H1 (cell line): ENCODE data around the gene TBC1D10A. TPM values are rescaled to one million over a fixed set of nuclear protein-coding genes. Genes with fewer than 3 reads are reported as not detected.

Source experiments
- CTCF ChIA-PET: fragments of 300-600 bp; sonication (Branson Sonifier 250); formaldehyde crosslinking; loops from one replicate; lab custom pipeline; 2021; ENCODE audit not compliant: partially characterized antibody; lab: Charles Lee
- POLR2A ChIA-PET: fragments of 300-600 bp; sonication (Branson Sonifier 250); formaldehyde crosslinking; loops from one replicate; lab custom pipeline; 2021; ENCODE audit warnings: inconsistent platforms; ENCODE audit not compliant: partially characterized antibody; lab: Charles Lee
- DNase-seq, 2 experiments: peaks; one replicate each; pipeline versions ENCODE4 v3.0.0 to v3.0.0-alpha.2; 2010 to 2022; ENCODE audit warnings: low spot score in 2 of 2, low read depth in 1 of 2, mixed read lengths in 1 of 2
- FAIRE-seq: peaks from 2 replicates; lab custom pipeline; 2011; peaks lifted over from hg19 to GRCh38; lab: Jason Lieb, UNC
- H2AFZ ChIP-seq: 2 replicates; pipeline ENCODE4 v1.8.1; 2012; ENCODE audit warnings: low read length, inconsistent platforms
- H2AK5ac ChIP-seq: 2 replicates; pipeline ENCODE4 v1.6.1; 2013; ENCODE audit warnings: low read depth, low read length
- H2BK120ac ChIP-seq: replicated peaks from 2 replicates; pipeline ENCODE3; 2013; ENCODE audit warnings: low read depth, low read length, inconsistent platforms
- H2BK12ac ChIP-seq: 2 replicates; pipeline ENCODE4 v1.6.1; 2013; ENCODE audit warnings: low read depth, low read length
- H2BK15ac ChIP-seq: 2 replicates; pipeline ENCODE4 v1.6.1; 2013; ENCODE audit warnings: low read length
- H2BK20ac ChIP-seq: 2 replicates; pipeline ENCODE4 v1.6.1; 2013; ENCODE audit warnings: low read length
- H2BK5ac ChIP-seq: 2 replicates; pipeline ENCODE4 v1.6.1; 2013; ENCODE audit warnings: low read depth, low read length
- H3K14ac ChIP-seq: 2 replicates; pipeline ENCODE4 v1.6.1; 2013; ENCODE audit warnings: inconsistent platforms; ENCODE audit not compliant: insufficient read length
- H3K18ac ChIP-seq: 2 replicates; pipeline ENCODE4 v1.6.1; 2013; ENCODE audit warnings: low read length; ENCODE audit errors: extremely low read depth
- H3K23ac ChIP-seq: 2 replicates; pipeline ENCODE4 v1.6.1; 2013; ENCODE audit warnings: inconsistent platforms; ENCODE audit not compliant: insufficient read length
- H3K23me2 ChIP-seq: 2 replicates; pipeline ENCODE4 v1.6.1; 2013; ENCODE audit warnings: low read depth, low read length
- H3K27ac ChIP-seq: 2 replicates; pipeline ENCODE4 v1.6.1; 2011; ENCODE audit warnings: low read depth, low read length, inconsistent platforms
- H3K27me3 ChIP-seq, 4 experiments: replicated peaks in 1 of 4; 1 replicate in 1 of 4; 2 replicates in 3 of 4; pipeline versions ENCODE4 v1.6.1 to v1.8.1; 2011 to 2013; ENCODE audit warnings: low read length in 3 of 4, mild to moderate bottlenecking in 3 of 4, inconsistent platforms in 2 of 4, mixed read lengths in 2 of 4, moderate library complexity in 1 of 4; ENCODE audit not compliant: control insufficient read depth in 3 of 4, insufficient read depth in 3 of 4; ENCODE audit errors: extremely low read depth in 1 of 4
- H3K36me3 ChIP-seq, 4 experiments: 2 replicates each; pipeline versions ENCODE4 v1.6.1 to v1.8.1; 2011 to 2013; ENCODE audit warnings: mild to moderate bottlenecking in 4 of 4, low read length in 3 of 4, moderate library complexity in 2 of 4, control low read depth in 1 of 4, inconsistent platforms in 1 of 4; ENCODE audit not compliant: insufficient read depth in 4 of 4, control insufficient read depth in 2 of 4
- H3K4ac ChIP-seq: replicated peaks from 2 replicates; pipeline ENCODE3; 2013; ENCODE audit warnings: low read length, low read depth, mixed read lengths, inconsistent platforms; ENCODE audit not compliant: insufficient read length
- H3K4me1 ChIP-seq, 4 experiments: replicated peaks in 1 of 4; 1 replicate in 1 of 4; 2 replicates in 3 of 4; pipeline versions ENCODE4 v1.6.1 to v1.8.1; 2011 to 2013; ENCODE audit warnings: low read length in 3 of 4, inconsistent platforms in 2 of 4, mixed read lengths in 1 of 4; ENCODE audit not compliant: insufficient read depth in 4 of 4, control insufficient read depth in 3 of 4
- H3K4me2 ChIP-seq, 2 experiments: 2 replicates each; pipeline versions ENCODE4 v1.6.1 to v1.8.1; 2011 to 2013; ENCODE audit warnings: low read depth in 2 of 2, low read length in 2 of 2, control low read depth in 1 of 2, inconsistent platforms in 1 of 2, mild to moderate bottlenecking in 1 of 2; ENCODE audit not compliant: insufficient read depth in 1 of 2
- H3K4me3 ChIP-seq, 4 experiments: fragments of 200-600, 300-600 bp in 1 of 4; sonication (generic), shearing (Covaris generic), sonication (Bioruptor Twin) in 1 of 4; 2 replicates each; pipeline versions ENCODE4 v1.5.1 to v1.8.1; 2011 to 2016; ENCODE audit warnings: low read length in 4 of 4, low read depth in 3 of 4, control low read depth in 2 of 4, inconsistent platforms in 2 of 4, mild to moderate bottlenecking in 2 of 4, mixed read lengths in 1 of 4, moderate library complexity in 1 of 4; ENCODE audit not compliant: insufficient read depth in 2 of 4; ENCODE audit errors: extremely low read depth in 1 of 4
- H3K56ac ChIP-seq: replicated peaks from 2 replicates; pipeline ENCODE3; 2013; ENCODE audit warnings: low read depth, mild to moderate bottlenecking, mixed read lengths, low read length, inconsistent platforms; ENCODE audit not compliant: insufficient read length
- H3K79me1 ChIP-seq: 2 replicates; pipeline ENCODE4 v1.6.1; 2013; ENCODE audit warnings: low read depth, low read length, control low read depth
- H3K79me2 ChIP-seq, 2 experiments: 2 replicates each; pipeline versions ENCODE4 v1.6.1 to v1.8.1; 2012 to 2013; ENCODE audit warnings: low read length in 2 of 2, mild to moderate bottlenecking in 2 of 2, inconsistent platforms in 1 of 2; ENCODE audit not compliant: insufficient read depth in 2 of 2, control insufficient read depth in 1 of 2
- H3K9ac ChIP-seq, 4 experiments: replicated peaks in 1 of 4; 1 replicate in 1 of 4; 2 replicates in 3 of 4; pipeline versions ENCODE4 v1.6.1 to v1.8.1; 2011 to 2013; ENCODE audit warnings: low read depth in 3 of 4, low read length in 3 of 4, control low read depth in 2 of 4, mild to moderate bottlenecking in 2 of 4, moderate library complexity in 2 of 4, inconsistent platforms in 1 of 4; ENCODE audit errors: extremely low read depth in 1 of 4
- H3K9me3 ChIP-seq, 2 experiments: 2 replicates each; pipeline versions ENCODE4 v1.6.1 to v1.8.1; 2012 to 2013; ENCODE audit warnings: mild to moderate bottlenecking in 2 of 2, moderate library complexity in 2 of 2, control low read depth in 1 of 2, inconsistent platforms in 1 of 2, low read depth in 1 of 2, low read length in 1 of 2, mixed read lengths in 1 of 2; ENCODE audit not compliant: insufficient read depth in 2 of 2
- H4K20me1 ChIP-seq, 2 experiments: replicated peaks in 1 of 2; 2 replicates each; pipeline versions ENCODE3 to v1.8.1; 2011 to 2013; ENCODE audit warnings: inconsistent platforms in 2 of 2, low read length in 2 of 2, mild to moderate bottlenecking in 1 of 2; ENCODE audit not compliant: insufficient read depth in 2 of 2, control insufficient read depth in 1 of 2
- H4K5ac ChIP-seq: 2 replicates; pipeline ENCODE4 v1.6.1; 2013; ENCODE audit warnings: low read length, low read depth, mixed read lengths, inconsistent platforms; ENCODE audit not compliant: insufficient read length
- H4K8ac ChIP-seq: 2 replicates; pipeline ENCODE4 v1.8.0; 2013; ENCODE audit warnings: mild to moderate bottlenecking, moderate library complexity, low read length, inconsistent platforms; ENCODE audit not compliant: insufficient read depth; ENCODE audit errors: extremely low read depth
- H4K91ac ChIP-seq: replicated peaks from 2 replicates; pipeline ENCODE3; 2013; ENCODE audit warnings: low read length, mixed read lengths, inconsistent platforms; ENCODE audit not compliant: insufficient read length
- CBX8 ChIP-seq: fragments of 300-800, 300-1000 bp; sonication (generic); IDR thresholded peaks from 2 replicates; pipeline ENCODE4 v1.7.1; 2016; ENCODE audit warnings: low read depth, low read length, borderline replicate concordance
- CHD1 ChIP-seq: IDR thresholded peaks from 2 replicates; pipeline ENCODE4 v1.6.1; 2012; ENCODE audit warnings: low read depth, low read length, improper control_type of control experiment
- FOSL1 ChIP-seq: IDR thresholded peaks from 2 replicates; pipeline ENCODE4 v1.6.1; 2011; ENCODE audit warnings: mild to moderate bottlenecking, low read depth, low read length, moderate library complexity; ENCODE audit not compliant: insufficient read depth
- HDAC6 ChIP-seq: IDR thresholded peaks from one replicate; pipeline ENCODE4 v1.7.1; 2012; ENCODE audit warnings: low read depth, mild to moderate bottlenecking, inconsistent platforms, low read length, moderate library complexity
- JUN ChIP-seq: IDR thresholded peaks from 2 replicates; pipeline ENCODE4 v1.6.1; 2011; ENCODE audit warnings: low read depth, mild to moderate bottlenecking, improper control_type of control experiment, low read length
- POLR2A ChIP-seq, 2 experiments: IDR thresholded peaks; 1 replicate in 1 of 2; 2 replicates in 1 of 2; pipeline ENCODE4 v1.6.1; 2011; ENCODE audit warnings: low read depth in 2 of 2, low read length in 2 of 2, mild to moderate bottlenecking in 2 of 2; ENCODE audit errors: control extremely low read depth in 1 of 2
- SIN3A ChIP-seq, 2 experiments: IDR thresholded peaks in 1 of 2; conservative IDR thresholded peaks in 1 of 2; 2 replicates each; pipeline ENCODE4 v1.6.1; 2011 to 2012; ENCODE audit warnings: low read length in 2 of 2, improper control_type of control experiment in 1 of 2, low read depth in 1 of 2, mild to moderate bottlenecking in 1 of 2
- WGBS, 2 experiments: shearing (Covaris generic) in 1 of 2; methylation state at CpG; one replicate each; pipeline versions ENCODE4 v1.1.6 to v1.1.7; 2013 to 2015; ENCODE audit warnings: low lambda C conversion rate in 2 of 2, mixed read lengths in 2 of 2, inconsistent platforms in 1 of 2, low coverage in 1 of 2, missing lambda C conversion rate in 1 of 2; ENCODE audit not compliant: insufficient replicate concordance in 2 of 2, insufficient coverage in 1 of 2, insufficient read length in 1 of 2; ENCODE audit errors: extremely low coverage in 1 of 2, missing lambda C conversion rate in 1 of 2; 5-methylcytosine and 5-hydroxymethylcytosine counted together
- polyA plus RNA-seq, 7 experiments: library from polyadenylated mRNA; depleted of rRNA in 3 of 7; stranded (reverse) in 5 of 7; unstranded in 2 of 7; fragments of >200 nt in 5 of 7; fragments of 200-250 nt in 2 of 7; gene quantifications; 1 replicate in 5 of 7; 2 replicates in 1 of 7; 4 replicates in 1 of 7; pipeline versions ENCODE4 v1.2.1 to v1.2.3, GENCODE V29; 2011 to 2013; ENCODE audit warnings: missing spikeins in 2 of 7, mixed read lengths in 2 of 7
- total RNA-seq: library from RNA; stranded (reverse); fragmentation: NEBNext Ultra II Directional; extraction: Animal tissue kit (Norgen Biotek cat#: 25700); gene quantifications from 2 replicates; pipeline ENCODE4 v1.2.1, GENCODE V29; 2021
- TF ChIP-seq, protein P1 (sequence below), 3 experiments: IDR thresholded peaks; 1 replicate in 2 of 3; 2 replicates in 1 of 3; pipeline versions ENCODE4 v1.5.1 to v1.6.1; 2011; ENCODE audit warnings: low read length in 3 of 3, mild to moderate bottlenecking in 3 of 3, inconsistent platforms in 2 of 3, low read depth in 1 of 3, moderate library complexity in 1 of 3; ENCODE audit not compliant: insufficient read depth in 1 of 3; ENCODE audit errors: control extremely low read depth in 1 of 3

TBC1D10A gene
- total and polyA plus RNA-seq, 2 of the 8 experiments (the other 6 are each of a cell fraction or from before 2014, with no cell fraction given): 5.4 to 7.0 TPM

DNA sequence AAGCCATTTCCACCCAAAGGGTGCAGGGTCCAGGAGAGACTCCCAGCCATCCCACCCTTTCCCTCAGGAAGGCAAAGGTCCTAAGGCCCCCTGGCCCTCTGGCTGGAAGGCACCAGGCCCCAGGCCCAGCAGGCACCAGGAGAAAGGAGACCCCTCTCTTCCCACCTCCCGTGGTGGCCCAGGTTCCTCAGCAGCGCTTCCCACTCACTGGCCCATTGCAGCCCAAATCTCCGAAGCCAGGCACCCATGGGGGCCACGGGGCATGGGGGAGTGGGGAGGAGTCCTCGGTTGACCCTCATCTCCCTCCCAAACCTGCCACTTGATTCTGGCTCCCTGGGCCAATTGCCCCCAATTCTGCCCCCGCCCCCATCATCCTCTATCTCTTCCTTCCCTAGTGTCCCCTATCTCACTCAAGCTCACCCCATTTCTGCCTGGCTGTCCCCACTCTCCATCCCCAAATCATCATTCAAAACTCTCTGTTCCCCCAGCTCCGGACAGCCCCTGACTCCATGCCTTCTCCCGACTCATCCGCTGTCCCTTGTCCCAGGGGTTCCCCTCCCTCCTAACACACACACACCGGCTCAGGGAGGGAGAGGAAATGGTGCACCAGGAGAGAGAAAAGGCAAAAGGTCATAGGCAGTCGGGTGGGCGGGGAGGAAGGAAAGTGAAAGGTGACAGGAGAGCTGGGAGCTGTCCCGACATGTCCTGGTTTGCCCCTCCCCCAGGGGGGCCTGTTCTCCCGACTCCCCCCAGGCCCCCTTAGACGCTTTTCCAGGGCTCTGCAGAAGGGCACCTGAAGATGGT, 81.4 kb downstream of the TBC1D10A start:
- no peaks in the 10 kb centered on the region for H3K79me2 ChIP-seq
- H3K23me2 ChIP-seq: peaks cover 12% of the 10 kb centered on the region; the same call in 1 of the 2 replicates
- 46% methylated on average over 10 of the region's 15 CpGs; no CpG with 5 or more reads in 1 of the 2 experiments for WGBS, 2 experiments
- H4K20me1 ChIP-seq: no peaks in the 10 kb centered on the region
- peak overlapping the region; percentile 22 for H4K5ac ChIP-seq
- H3K36me3 ChIP-seq: 0 out of 8 replicates have a peak, but pooled peaks cover 0 to 5% (median 0%) of the 10 kb centered on the region in 4 experiments
- H3K4me3 ChIP-seq: peak overlapping the region; percentile 49 to 72 (median 65)
- H3K4ac ChIP-seq: no peak overlapping the region
- peak overlapping the region; percentile 87 for H3K18ac ChIP-seq
- peak overlapping the region; percentile 95; the same call in 1 of the 2 replicates for H2BK15ac ChIP-seq
- no peak overlapping the region for H3K56ac ChIP-seq
- H2AK5ac ChIP-seq: peak overlapping the region; percentile 98
- no peaks in the 10 kb centered on the region; a peak in 2 of 7 replicates for H3K27me3 ChIP-seq
- no peak overlapping the region; the same call in 1 of the 2 replicates for H4K8ac ChIP-seq
- peak overlapping the region; percentile 53 for H4K91ac ChIP-seq
- no peak overlapping the region for H3K14ac ChIP-seq
- H3K27ac ChIP-seq: no peak overlapping the region
- H2AFZ ChIP-seq: peak overlapping the region; percentile 33; the same call in 1 of the 2 replicates
- ChIA-PET POLR2A (interaction anchor here (1.0 to 1.6 kb wide), 5 partner anchors 8 to 233 kb away, joined by 3 to 5 read pairs (median 3); no protein-coding TSS in a partner anchor), CTCF (interaction anchor here (1.3 to 3.1 kb wide), 3 partner anchors 10 to 137 kb away, joined by 3 to 10 read pairs (median 4); no protein-coding TSS in a partner anchor)
- DNase-seq: no peak
- H3K4me1 ChIP-seq: peaks cover 0 to 20% (median 11%) of the 10 kb centered on the region in 4 experiments; a peak in 6 of 7 replicates
- H2BK120ac ChIP-seq: no peak overlapping the region
- peak overlapping the region; percentile 83 to 94 for H3K4me2 ChIP-seq
- H3K9me3 ChIP-seq: no peaks in the 10 kb centered on the region
- FAIRE-seq: no peak
- peak overlapping the region; percentile 40; the same call in 1 of the 2 replicates for H2BK20ac ChIP-seq
- peaks cover 4% of the 10 kb centered on the region for H3K79me1 ChIP-seq
- H2BK5ac ChIP-seq: peak overlapping the region; percentile 87; the same call in 1 of the 2 replicates
- H3K9ac ChIP-seq: peak overlapping the region in 1 of 4 experiments; percentile 12; a peak in 2 of 7 replicates
- no peak overlapping the region for H3K23ac ChIP-seq
- H2BK12ac ChIP-seq: peak overlapping the region; percentile 68; the same call in 1 of the 2 replicates
- no peak for TF ChIP-seq FOSL1
- TF ChIP-seq CBX8: no peak
- no peak for TF ChIP-seq CHD1
- TF ChIP-seq JUN: no peak
- TF ChIP-seq, protein P1, sequence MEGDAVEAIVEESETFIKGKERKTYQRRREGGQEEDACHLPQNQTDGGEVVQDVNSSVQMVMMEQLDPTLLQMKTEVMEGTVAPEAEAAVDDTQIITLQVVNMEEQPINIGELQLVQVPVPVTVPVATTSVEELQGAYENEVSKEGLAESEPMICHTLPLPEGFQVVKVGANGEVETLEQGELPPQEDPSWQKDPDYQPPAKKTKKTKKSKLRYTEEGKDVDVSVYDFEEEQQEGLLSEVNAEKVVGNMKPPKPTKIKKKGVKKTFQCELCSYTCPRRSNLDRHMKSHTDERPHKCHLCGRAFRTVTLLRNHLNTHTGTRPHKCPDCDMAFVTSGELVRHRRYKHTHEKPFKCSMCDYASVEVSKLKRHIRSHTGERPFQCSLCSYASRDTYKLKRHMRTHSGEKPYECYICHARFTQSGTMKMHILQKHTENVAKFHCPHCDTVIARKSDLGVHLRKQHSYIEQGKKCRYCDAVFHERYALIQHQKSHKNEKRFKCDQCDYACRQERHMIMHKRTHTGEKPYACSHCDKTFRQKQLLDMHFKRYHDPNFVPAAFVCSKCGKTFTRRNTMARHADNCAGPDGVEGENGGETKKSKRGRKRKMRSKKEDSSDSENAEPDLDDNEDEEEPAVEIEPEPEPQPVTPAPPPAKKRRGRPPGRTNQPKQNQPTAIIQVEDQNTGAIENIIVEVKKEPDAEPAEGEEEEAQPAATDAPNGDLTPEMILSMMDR (IDR thresholded peaks at IDR 0.05; ENCODE audit: control extremely low read depth in 1 of 3, insufficient read depth in 1 of 3, low read depth in 1 of 3, low read length in 3 of 3): no peak
- TF ChIP-seq HDAC6: no peak
- 0 out of 4 replicates have a peak, but pooled peaks of 1 of the 2 experiments have one; percentile 27 for TF ChIP-seq SIN3A (conservative IDR thresholded peaks at IDR 0.05 in 1 of 2, IDR thresholded peaks at IDR 0.05 in 1 of 2; ENCODE audit: low read depth in 1 of 2, low read length in 2 of 2)
- no peak for TF ChIP-seq POLR2A (IDR thresholded peaks at IDR 0.05; ENCODE audit: control extremely low read depth in 1 of 2, low read depth in 2 of 2, low read length in 2 of 2)
